ENCODE data around the gene KIF1A.

The KIF1A gene

GRCh38 chr2:240818293-240819125 lies 1.5 kb downstream of the KIF1A start:
- WGBS, 2 experiments, result 21% methylated on average over 45 to 46 of the region's 48 CpGs
- Histone ChIP-seq H3K27me3 (ENCODE audit: control insufficient read depth, insufficient read depth, low read length, poor library complexity, severe bottlenecking) (peaks cover 52% of the 10 kb centered on the region), H3K9me3 (ENCODE audit: control insufficient read depth, low read length) (no peaks in the 10 kb centered on the region), H3K36me3 (ENCODE audit: control insufficient read depth, insufficient read depth, low read length) (no peaks in the 10 kb centered on the region), H3K27ac (ENCODE audit: insufficient read depth, low read depth, low read length, poor library complexity, severe bottlenecking) (no peak overlapping the region), H3K4me1 (ENCODE audit: control insufficient read depth, insufficient read depth, low read length) (peaks cover 16% of the 10 kb centered on the region), H3K4me3 (ENCODE audit: insufficient read depth, low read depth, low read length) (peak overlapping the region; percentile 54)

- Histone ChIP-seq H3K27ac (ENCODE audit: insufficient read depth, low read depth, low read length, poor library complexity, severe bottlenecking) (no peak overlapping the region), H3K9me3 (ENCODE audit: control insufficient read depth, low read length) (no peaks in the 10 kb centered on the region), H3K4me1 (ENCODE audit: control insufficient read depth, insufficient read depth, low read length) (peaks cover 16% of the 10 kb centered on the region), H3K36me3 (ENCODE audit: control insufficient read depth, insufficient read depth, low read length) (peaks cover 2% of the 10 kb centered on the region), H3K27me3 (ENCODE audit: control insufficient read depth, insufficient read depth, low read length, poor library complexity, severe bottlenecking) (peaks cover 44% of the 10 kb centered on the region), H3K4me3 (ENCODE audit: insufficient read depth, low read depth, low read length) (no peak overlapping the region)
- 91 to 92% methylated on average over 19 of the region's 19 CpGs for whole genome bisulfite sequencing, 2 experiments
Measured at GRCh38 chr2:240817496-240818292, 2.3 kb downstream of the KIF1A start.

- H3K27me3 ChIP-seq (ENCODE audit: control insufficient read depth, insufficient read depth, low read length, poor library complexity, severe bottlenecking), result peaks cover 36% of the 10 kb centered on the region
- H3K27ac ChIP-seq (ENCODE audit: insufficient read depth, low read depth, low read length, poor library complexity, severe bottlenecking), result no peak overlapping the region
- 87 to 90% methylated on average over 12 of the region's 12 CpGs for WGBS, 2 experiments
- H3K4me1 ChIP-seq (ENCODE audit: control insufficient read depth, insufficient read depth, low read length), result peaks cover 16% of the 10 kb centered on the region
- H3K4me3 ChIP-seq (ENCODE audit: insufficient read depth, low read depth, low read length), result no peak overlapping the region
- H3K9me3 ChIP-seq (ENCODE audit: control insufficient read depth, low read length), result no peaks in the 10 kb centered on the region
- H3K36me3 ChIP-seq (ENCODE audit: control insufficient read depth, insufficient read depth, low read length), result peaks cover 9% of the 10 kb centered on the region
Measured at GRCh38 chr2:240816584-240817495, 3.2 kb downstream of the KIF1A start.

GRCh38 chr2:240815761-240816583 lies 4.0 kb downstream of the KIF1A start:
- Histone ChIP-seq H3K4me3 (ENCODE audit: insufficient read depth, low read depth, low read length) (no peak overlapping the region), H3K9me3 (ENCODE audit: control insufficient read depth, low read length) (no peaks in the 10 kb centered on the region), H3K36me3 (ENCODE audit: control insufficient read depth, insufficient read depth, low read length) (peaks cover 9% of the 10 kb centered on the region), H3K27me3 (ENCODE audit: control insufficient read depth, insufficient read depth, low read length, poor library complexity, severe bottlenecking) (peaks cover 27% of the 10 kb centered on the region), H3K4me1 (ENCODE audit: control insufficient read depth, insufficient read depth, low read length) (peaks cover 11% of the 10 kb centered on the region), H3K27ac (ENCODE audit: insufficient read depth, low read depth, low read length, poor library complexity, severe bottlenecking) (no peak overlapping the region)
- 93% methylated on average over 9 of the region's 9 CpGs for WGBS, 2 experiments

GRCh38 chr2:240814946-240815760 lies 4.9 kb downstream of the KIF1A start:
- peaks cover 6% of the 10 kb centered on the region for H3K4me1 ChIP-seq (ENCODE audit: control insufficient read depth, insufficient read depth, low read length)
- H3K4me3 ChIP-seq (ENCODE audit: insufficient read depth, low read depth, low read length), result no peak overlapping the region
- H3K9me3 ChIP-seq (ENCODE audit: control insufficient read depth, low read length), result no peaks in the 10 kb centered on the region
- 94 to 96% methylated on average over 11 of the region's 11 CpGs for WGBS, 2 experiments
- H3K27me3 ChIP-seq (ENCODE audit: control insufficient read depth, insufficient read depth, low read length, poor library complexity, severe bottlenecking), result peaks cover 19% of the 10 kb centered on the region
- H3K36me3 ChIP-seq (ENCODE audit: control insufficient read depth, insufficient read depth, low read length), result peaks cover 9% of the 10 kb centered on the region
- H3K27ac ChIP-seq (ENCODE audit: insufficient read depth, low read depth, low read length, poor library complexity, severe bottlenecking), result no peak overlapping the region

GRCh38 chr2:240814280-240814679 lies 5.7 kb downstream of the KIF1A start:
- 89 to 95% methylated on average over 4 of the region's 4 CpGs for WGBS, 2 experiments
- H3K4me3 ChIP-seq (ENCODE audit: insufficient read depth, low read depth, low read length), result no peak overlapping the region
- no peaks in the 10 kb centered on the region for H3K9me3 ChIP-seq (ENCODE audit: control insufficient read depth, low read length)

GRCh38 chr2:240813231-240813921 lies 6.6 kb downstream of the KIF1A start:
- Histone ChIP-seq H3K27ac (ENCODE audit: insufficient read depth, low read depth, low read length, poor library complexity, severe bottlenecking) (no peak overlapping the region), H3K9me3 (ENCODE audit: control insufficient read depth, low read length) (no peaks in the 10 kb centered on the region), H3K4me1 (ENCODE audit: control insufficient read depth, insufficient read depth, low read length) (peaks cover 1% of the 10 kb centered on the region), H3K36me3 (ENCODE audit: control insufficient read depth, insufficient read depth, low read length) (peaks cover 9% of the 10 kb centered on the region), H3K27me3 (ENCODE audit: control insufficient read depth, insufficient read depth, low read length, poor library complexity, severe bottlenecking) (peaks cover 3% of the 10 kb centered on the region), H3K4me3 (ENCODE audit: insufficient read depth, low read depth, low read length) (no peak overlapping the region)
- WGBS, 2 experiments, result 93 to 97% methylated on average over 17 of the region's 17 CpGs

More at GRCh38 chr2:240814280-240814679, 5.7 kb downstream of the KIF1A start:
- peaks cover 12% of the 10 kb centered on the region for H3K27me3 ChIP-seq (ENCODE audit: control insufficient read depth, insufficient read depth, low read length, poor library complexity, severe bottlenecking)
- no peak overlapping the region for H3K27ac ChIP-seq (ENCODE audit: insufficient read depth, low read depth, low read length, poor library complexity, severe bottlenecking)
- H3K4me1 ChIP-seq (ENCODE audit: control insufficient read depth, insufficient read depth, low read length), result peaks cover 6% of the 10 kb centered on the region
- peaks cover 9% of the 10 kb centered on the region for H3K36me3 ChIP-seq (ENCODE audit: control insufficient read depth, insufficient read depth, low read length)

- Histone ChIP-seq H3K36me3 (ENCODE audit: control insufficient read depth, insufficient read depth, low read length) (peaks cover 9% of the 10 kb centered on the region), H3K9me3 (ENCODE audit: control insufficient read depth, low read length) (no peaks in the 10 kb centered on the region), H3K27ac (ENCODE audit: insufficient read depth, low read depth, low read length, poor library complexity, severe bottlenecking) (no peak overlapping the region), H3K4me3 (ENCODE audit: insufficient read depth, low read depth, low read length) (no peak overlapping the region), H3K27me3 (ENCODE audit: control insufficient read depth, insufficient read depth, low read length, poor library complexity, severe bottlenecking) (no peaks in the 10 kb centered on the region), H3K4me1 (ENCODE audit: control insufficient read depth, insufficient read depth, low read length) (no peaks in the 10 kb centered on the region)
- 87 to 88% methylated on average over 20 of the region's 20 CpGs for WGBS, 2 experiments
Measured at GRCh38 chr2:240812721-240813120, 7.3 kb downstream of the KIF1A start.

Data from ectodermal cell (in vitro differentiated cells).